ENCODE data around the gene FAM124B.

DNA sequence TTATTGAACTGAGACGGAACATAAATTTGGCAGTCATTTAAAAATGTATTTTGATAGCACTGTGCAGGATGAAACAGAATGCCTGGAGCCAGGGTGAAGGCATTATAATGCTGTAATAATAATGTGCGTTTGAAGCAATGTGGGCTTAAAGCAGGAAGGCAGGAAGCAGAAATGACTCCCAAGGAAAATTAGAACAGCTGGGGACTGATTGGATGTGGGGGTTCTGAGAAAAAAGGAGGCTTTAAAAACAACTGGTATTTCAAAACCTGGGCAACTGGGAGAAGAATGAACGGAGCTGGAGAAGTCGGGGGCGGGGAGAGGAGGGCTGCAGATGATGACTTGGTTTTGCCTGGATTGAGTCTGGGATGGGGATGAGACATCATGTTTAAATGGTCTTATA lies 12.6 kb downstream of the FAM124B start:
- TF ChIP-seq POLR2A (IDR thresholded peaks at IDR 0.05) = no peak
- TF ChIP-seq, protein P1, sequence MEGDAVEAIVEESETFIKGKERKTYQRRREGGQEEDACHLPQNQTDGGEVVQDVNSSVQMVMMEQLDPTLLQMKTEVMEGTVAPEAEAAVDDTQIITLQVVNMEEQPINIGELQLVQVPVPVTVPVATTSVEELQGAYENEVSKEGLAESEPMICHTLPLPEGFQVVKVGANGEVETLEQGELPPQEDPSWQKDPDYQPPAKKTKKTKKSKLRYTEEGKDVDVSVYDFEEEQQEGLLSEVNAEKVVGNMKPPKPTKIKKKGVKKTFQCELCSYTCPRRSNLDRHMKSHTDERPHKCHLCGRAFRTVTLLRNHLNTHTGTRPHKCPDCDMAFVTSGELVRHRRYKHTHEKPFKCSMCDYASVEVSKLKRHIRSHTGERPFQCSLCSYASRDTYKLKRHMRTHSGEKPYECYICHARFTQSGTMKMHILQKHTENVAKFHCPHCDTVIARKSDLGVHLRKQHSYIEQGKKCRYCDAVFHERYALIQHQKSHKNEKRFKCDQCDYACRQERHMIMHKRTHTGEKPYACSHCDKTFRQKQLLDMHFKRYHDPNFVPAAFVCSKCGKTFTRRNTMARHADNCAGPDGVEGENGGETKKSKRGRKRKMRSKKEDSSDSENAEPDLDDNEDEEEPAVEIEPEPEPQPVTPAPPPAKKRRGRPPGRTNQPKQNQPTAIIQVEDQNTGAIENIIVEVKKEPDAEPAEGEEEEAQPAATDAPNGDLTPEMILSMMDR (IDR thresholded peaks at IDR 0.05) = no peak
- TF ChIP-seq POLR2AphosphoS5 (IDR thresholded peaks at IDR 0.05) = no peak
